ENCODE data around the gene TFDP2. TPM values are rescaled to one million over a fixed set of nuclear protein-coding genes. Genes with fewer than 3 reads are reported as not detected.

The TFDP2 gene
- total and polyA plus RNA-seq, 2 donors from 2014 or later, result 38.7 to 50.6 TPM

DNA sequence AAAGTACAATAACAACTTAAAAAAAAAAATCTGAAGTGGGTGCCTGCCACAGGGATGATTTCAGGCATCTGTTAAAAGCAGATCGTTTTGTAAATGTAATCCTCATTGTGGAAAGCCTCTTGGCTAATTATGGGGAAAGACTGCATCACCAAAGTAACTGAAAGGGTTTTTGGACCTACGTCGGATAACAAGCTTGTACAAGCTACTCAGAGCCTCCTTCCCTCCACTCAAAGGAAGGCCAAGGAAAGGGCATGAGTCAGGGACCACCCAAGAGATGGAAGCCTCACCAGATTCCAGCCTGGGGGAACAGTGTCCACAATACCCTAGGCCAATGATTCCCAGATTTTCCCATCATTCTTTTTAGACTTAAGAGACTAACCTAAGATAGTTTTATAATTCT is 188.6 kb downstream of the TFDP2 start:
- FAIRE-seq (no peak), DNase-seq (no peak)
- Histone ChIP-seq H3K36me3 (ENCODE audit: control insufficient read depth in 2 of 3, insufficient read depth in 3 of 3, low read length in 3 of 3) (peaks cover 0 to 16% (median 7%) of the 10 kb centered on the region in 3 donors), H3K27me3 (ENCODE audit: control insufficient read depth, insufficient read depth, low read length) (no peaks in the 10 kb centered on the region), H3K9me3 (ENCODE audit: control insufficient read depth in 2 of 3, insufficient read depth in 1 of 3, low read length in 3 of 3) (no peaks in the 10 kb centered on the region), H3K27ac (ENCODE audit: low read depth in 2 of 2, low read length in 2 of 2) (no peak overlapping the region), H3K4me1 (ENCODE audit: control insufficient read depth in 2 of 3, insufficient read depth in 2 of 3, low read depth in 1 of 3, low read length in 3 of 3) (no peaks in the 10 kb centered on the region), H3K4me3 (ENCODE audit: low read length in 3 of 3) (no peak overlapping the region), H3K9ac (ENCODE audit: low read length in 3 of 3) (no peak overlapping the region)
- intact Hi-C loops (cut with DNase I), result loop anchor here (10.0 kb wide), 1 partner anchor 324 kb away; no protein-coding TSS in a partner anchor
- TF ChIP-seq, protein P1, sequence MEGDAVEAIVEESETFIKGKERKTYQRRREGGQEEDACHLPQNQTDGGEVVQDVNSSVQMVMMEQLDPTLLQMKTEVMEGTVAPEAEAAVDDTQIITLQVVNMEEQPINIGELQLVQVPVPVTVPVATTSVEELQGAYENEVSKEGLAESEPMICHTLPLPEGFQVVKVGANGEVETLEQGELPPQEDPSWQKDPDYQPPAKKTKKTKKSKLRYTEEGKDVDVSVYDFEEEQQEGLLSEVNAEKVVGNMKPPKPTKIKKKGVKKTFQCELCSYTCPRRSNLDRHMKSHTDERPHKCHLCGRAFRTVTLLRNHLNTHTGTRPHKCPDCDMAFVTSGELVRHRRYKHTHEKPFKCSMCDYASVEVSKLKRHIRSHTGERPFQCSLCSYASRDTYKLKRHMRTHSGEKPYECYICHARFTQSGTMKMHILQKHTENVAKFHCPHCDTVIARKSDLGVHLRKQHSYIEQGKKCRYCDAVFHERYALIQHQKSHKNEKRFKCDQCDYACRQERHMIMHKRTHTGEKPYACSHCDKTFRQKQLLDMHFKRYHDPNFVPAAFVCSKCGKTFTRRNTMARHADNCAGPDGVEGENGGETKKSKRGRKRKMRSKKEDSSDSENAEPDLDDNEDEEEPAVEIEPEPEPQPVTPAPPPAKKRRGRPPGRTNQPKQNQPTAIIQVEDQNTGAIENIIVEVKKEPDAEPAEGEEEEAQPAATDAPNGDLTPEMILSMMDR (IDR thresholded peaks at IDR 0.05; ENCODE audit: borderline replicate concordance, extremely low read depth, insufficient read depth), result no peak

- no peak for FAIRE-seq
- TF ChIP-seq, protein P1 (IDR thresholded peaks at IDR 0.05; ENCODE audit: borderline replicate concordance, extremely low read depth, insufficient read depth), result no peak
- Histone ChIP-seq H3K36me3 (ENCODE audit: control insufficient read depth in 2 of 3, insufficient read depth in 3 of 3, low read length in 3 of 3) (peaks cover 0 to 16% (median 7%) of the 10 kb centered on the region in 3 donors), H3K4me1 (ENCODE audit: control insufficient read depth in 2 of 3, insufficient read depth in 2 of 3, low read depth in 1 of 3, low read length in 3 of 3) (peaks cover 0 to 4% (median 3%) of the 10 kb centered on the region in 3 donors), H3K27ac (ENCODE audit: low read depth in 2 of 2, low read length in 2 of 2) (no peak overlapping the region), H3K27me3 (ENCODE audit: control insufficient read depth, insufficient read depth, low read length) (no peaks in the 10 kb centered on the region), H3K9ac (ENCODE audit: low read length in 3 of 3) (no peak overlapping the region), H3K4me3 (ENCODE audit: low read length in 3 of 3) (no peak overlapping the region), H3K9me3 (ENCODE audit: control insufficient read depth in 2 of 3, insufficient read depth in 1 of 3, low read length in 3 of 3) (no peaks in the 10 kb centered on the region)
- intact Hi-C loops (cut with DNase I), result loop anchor here (10.0 kb wide), 1 partner anchor 325 kb away; no protein-coding TSS in a partner anchor
- DNase-seq, result no peak
Measured at GRCh38 chr3:141959589-141960554, 189.5 kb downstream of the TFDP2 start.

DNA sequence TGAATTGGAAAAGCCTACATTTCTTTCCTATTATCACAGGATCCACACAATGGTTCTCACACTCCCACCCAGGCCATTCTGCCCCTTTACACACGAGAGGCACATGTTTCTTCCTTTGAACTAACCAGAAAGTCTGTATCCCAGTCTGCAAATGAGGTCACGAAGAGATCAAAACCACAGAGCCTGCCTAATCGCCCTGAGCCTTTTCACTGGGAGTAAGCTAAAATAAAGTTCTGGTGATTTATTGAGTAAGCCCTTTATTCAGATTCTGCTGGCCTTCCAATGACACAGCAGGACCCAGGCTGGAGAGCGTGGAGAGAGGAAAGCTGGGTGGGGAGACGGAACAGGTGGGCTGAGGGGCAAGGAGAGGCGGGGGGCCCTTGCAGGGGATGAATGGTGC is 194.2 kb downstream of the TFDP2 start:
- Histone ChIP-seq H3K9ac (ENCODE audit: low read length in 3 of 3) (no peak overlapping the region), H3K4me3 (ENCODE audit: low read length in 3 of 3) (no peak overlapping the region), H3K27me3 (ENCODE audit: control insufficient read depth, insufficient read depth, low read length) (no peaks in the 10 kb centered on the region), H3K9me3 (ENCODE audit: control insufficient read depth in 2 of 3, insufficient read depth in 1 of 3, low read length in 3 of 3) (no peaks in the 10 kb centered on the region), H3K4me1 (ENCODE audit: control insufficient read depth in 2 of 3, insufficient read depth in 2 of 3, low read depth in 1 of 3, low read length in 3 of 3) (peaks cover 0 to 7% (median 3%) of the 10 kb centered on the region in 3 donors), H3K36me3 (ENCODE audit: control insufficient read depth in 2 of 3, insufficient read depth in 3 of 3, low read length in 3 of 3) (peaks cover 0 to 10% (median 3%) of the 10 kb centered on the region in 3 donors), H3K27ac (ENCODE audit: low read depth in 2 of 2, low read length in 2 of 2) (peak overlapping the region; percentile 27 to 64)
- TF ChIP-seq, protein P1 (IDR thresholded peaks at IDR 0.05; ENCODE audit: borderline replicate concordance, extremely low read depth, insufficient read depth), result no peak
- FAIRE-seq (no peak), DNase-seq (peak in 3 of 5 donors; percentile 31 to 65 (median 65))
- intact Hi-C loops (cut with DNase I), result no loop called here

Measured in kidney (tissue), 14 donors.